GM19397 (cell line): ENCODE results near the gene FBXO4.
"Not testable (repeated sequence)": the region's sequence is repeated elsewhere in the genome, so short reads cannot be mapped to it uniquely, and the experiment has no call there.

Experiments used
- ATAC-seq: cut with Tn5 transposase; IDR thresholded peaks from one replicate; pipeline ENCODE4 v1.9.1; 2021; ENCODE audit warnings: mild to moderate bottlenecking, moderate library complexity; ENCODE audit not compliant: unreplicated experiment

Gene FBXO4

DNA sequence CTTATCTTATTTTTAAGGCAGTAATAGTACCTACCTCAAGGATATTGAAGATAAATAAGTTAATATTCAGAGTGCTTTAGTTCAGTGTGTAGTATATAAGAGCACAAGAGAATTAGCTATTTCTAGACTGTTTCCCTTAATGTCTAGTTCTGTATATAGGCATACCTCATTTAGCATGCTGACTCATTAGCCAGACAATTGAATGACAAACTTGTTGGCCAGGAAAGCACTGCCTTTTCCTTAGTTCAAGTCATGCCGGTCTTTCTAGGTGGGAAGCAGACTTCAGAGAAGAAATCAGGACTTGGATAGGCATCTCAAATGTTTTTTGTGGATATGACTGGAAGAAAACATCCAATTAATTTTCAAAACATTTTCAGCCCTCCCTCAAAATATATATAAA lies 3.2 kb upstream of the FBXO4 start:
- ATAC-seq: no peak

DNA sequence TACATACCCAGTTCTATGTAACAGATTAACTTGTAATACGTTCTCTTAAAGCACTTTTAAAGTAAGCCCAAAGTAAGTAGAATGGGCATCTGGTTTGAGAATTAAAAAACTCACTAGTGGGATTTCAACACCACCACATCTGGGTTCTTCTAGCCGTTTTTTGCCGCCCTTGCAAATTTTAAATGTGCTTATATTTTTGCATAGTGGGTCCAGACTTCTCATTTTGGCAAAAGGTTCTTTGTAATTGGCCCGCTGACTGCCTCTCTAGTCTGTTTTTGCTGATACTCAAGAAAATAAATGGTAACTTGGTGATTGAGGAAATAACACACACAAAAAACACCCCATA lies 582 bp upstream of the FBXO4 start:
- ATAC-seq: no peak

DNA sequence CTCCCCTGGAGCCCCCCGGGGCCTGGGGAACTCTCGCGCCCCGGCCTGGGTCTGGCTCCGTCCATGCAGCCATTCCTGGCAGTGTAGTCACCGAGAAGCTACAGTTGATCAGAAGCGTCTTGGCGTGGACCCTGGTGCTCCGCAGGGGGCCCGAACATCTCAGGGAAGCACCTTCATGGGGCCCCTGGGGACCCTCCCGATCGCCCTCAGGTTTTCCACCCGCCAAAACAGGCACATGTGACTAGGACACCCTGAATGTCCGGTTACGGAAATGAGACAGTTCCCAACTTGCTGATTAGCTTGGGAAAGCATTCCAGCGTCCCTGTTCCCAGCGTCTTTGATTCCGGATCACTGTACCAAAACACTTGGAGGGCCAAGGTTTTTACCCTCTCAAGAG lies 472 bp downstream of the FBXO4 start:
- ATAC-seq: peak; percentile 26

DNA sequence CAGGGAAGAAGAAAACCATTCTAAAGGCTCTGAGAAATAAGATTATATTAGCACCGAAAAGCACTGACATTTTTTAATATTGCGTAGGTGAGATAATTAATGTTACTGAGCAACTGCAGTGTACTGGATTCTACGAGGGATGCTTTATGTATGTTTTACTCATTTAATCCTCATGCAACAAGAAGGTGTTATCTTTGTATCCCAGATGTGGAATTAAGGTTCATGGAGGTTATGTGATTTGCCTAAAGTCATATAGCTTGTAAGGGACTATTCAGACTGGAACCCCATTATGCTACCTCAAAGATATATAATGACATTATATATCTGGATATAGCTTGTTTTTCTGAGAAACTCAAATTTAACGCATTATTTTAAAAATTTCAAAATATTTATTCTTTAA lies 2.5 kb downstream of the FBXO4 start:
- no peak for ATAC-seq

DNA sequence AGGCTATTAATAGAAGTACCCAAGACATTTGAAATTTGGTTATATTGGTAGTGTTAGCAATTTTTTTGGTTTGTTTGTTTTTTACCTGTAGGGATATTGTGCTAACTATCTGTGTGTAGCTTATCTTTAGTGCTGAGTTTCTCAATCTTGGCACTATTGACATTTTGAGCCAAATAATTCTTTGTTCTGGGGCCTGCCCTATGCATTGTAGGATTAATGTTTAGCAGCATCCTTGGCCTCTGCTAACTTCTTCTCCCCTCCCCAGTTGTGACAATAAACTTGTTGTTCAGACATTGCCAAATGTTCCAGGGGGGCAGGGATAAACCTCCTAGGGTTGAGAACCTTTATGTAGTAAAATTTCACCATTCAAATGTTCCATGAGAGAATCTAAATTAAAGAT lies 4.0 kb downstream of the FBXO4 start:
- no peak for ATAC-seq

DNA sequence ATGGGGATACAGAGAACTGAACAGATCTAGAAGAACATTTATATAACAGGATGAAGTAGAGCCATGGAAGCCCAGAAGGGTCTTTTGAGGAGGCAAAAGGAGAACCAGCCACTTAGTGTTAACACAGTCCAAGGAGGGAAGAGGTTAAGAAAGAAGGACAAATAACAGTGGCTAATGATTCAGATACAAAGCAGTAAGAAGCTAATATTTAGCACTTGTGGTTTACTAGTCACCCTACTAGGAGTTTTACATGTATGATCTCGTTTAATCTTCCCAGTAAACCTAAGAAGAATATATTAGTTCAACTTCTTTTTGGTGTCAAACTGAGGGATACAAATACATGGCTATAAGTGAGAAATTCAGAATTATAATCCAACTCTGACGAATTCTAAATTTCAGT lies 7.7 kb downstream of the FBXO4 start:
- ATAC-seq: no peak

DNA sequence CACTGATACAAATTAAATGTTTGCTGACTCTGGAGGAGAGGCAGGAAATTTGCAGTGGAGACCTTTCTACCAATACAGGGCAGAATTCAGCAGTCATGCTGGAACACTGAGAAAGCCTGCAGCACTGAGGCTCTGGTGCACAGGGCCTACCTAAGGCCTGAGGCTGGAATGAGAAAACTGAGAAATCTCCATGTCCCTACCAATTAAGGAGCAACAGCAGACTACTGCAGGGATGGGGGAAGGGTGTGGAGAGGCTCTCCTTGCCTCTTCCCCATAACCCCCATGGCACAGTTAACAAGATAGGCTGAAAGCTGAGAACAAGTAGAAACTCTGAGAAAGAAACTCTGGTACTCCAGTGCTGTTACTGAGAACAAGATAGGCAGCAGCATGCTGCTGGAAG lies 10.5 kb downstream of the FBXO4 start:
- no peak for ATAC-seq

DNA sequence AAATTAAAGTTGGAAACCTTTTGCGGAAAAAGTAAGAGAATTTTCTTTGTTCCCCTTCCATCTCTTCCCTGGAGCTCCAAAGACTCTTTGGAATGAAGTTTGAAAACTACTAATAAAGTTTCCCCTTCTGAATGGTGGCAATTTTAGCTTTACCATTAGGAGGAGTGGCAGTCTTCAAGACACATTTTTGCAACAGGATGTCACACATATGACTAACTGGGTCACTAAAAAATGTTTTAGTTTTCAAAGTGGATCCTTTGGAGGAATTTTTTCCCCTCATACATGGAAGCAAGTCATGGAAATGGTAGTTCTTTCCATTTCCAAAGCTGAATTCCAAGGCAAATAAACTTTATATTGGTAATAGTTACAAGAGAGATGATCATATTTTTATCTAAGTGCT lies 15.6 kb downstream of the FBXO4 start:
- ATAC-seq: no peak

DNA sequence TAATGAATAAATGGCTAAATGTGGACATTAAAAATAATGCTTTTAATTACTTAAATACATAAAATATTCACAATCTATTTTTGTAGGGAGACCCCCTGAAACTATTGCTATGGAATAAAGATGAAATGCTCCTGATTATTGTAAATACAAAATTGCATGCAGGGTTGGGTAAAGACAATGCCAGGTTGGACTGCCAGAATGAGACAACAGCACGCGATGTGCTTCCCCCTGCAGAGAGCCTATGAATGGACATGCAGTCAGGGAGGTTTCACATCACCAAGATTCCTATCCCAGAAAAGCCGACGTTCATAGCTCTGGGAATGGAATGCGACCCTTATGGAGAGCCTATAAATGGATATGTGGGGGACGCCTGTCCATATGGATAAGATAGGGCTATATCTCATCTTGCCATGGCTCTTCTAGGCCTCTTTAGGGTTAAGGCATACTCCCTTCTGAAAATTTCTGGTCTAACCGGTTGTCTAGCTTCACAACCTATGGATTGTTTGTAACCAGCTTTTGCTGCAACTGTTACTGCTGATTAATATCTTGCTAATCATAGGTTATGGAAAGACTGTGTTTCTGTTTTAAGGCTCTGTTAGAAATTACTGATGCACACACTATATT lies 20.4 kb downstream of the FBXO4 start:
- ATAC-seq: not testable (repeated sequence)

DNA sequence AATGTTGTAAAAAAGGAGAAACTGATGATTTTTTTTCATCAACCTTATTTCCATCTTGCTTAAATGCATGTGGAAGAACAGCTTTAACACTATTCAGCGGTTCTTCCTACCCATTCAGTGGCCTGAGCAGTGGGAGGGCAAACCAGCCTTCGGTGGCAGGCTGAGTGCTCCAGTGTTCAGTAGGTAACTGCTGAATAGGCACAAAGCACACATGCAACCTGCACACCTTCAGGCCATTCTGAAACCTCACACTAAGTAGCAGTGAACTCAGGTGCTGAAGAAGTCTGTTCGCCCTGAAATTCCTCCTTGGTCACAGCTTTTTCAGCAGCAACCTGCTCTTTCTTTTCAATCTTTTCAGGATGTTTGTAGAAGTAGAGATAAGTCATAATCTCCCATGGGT lies 26.1 kb downstream of the FBXO4 start:
- ATAC-seq: no peak

DNA sequence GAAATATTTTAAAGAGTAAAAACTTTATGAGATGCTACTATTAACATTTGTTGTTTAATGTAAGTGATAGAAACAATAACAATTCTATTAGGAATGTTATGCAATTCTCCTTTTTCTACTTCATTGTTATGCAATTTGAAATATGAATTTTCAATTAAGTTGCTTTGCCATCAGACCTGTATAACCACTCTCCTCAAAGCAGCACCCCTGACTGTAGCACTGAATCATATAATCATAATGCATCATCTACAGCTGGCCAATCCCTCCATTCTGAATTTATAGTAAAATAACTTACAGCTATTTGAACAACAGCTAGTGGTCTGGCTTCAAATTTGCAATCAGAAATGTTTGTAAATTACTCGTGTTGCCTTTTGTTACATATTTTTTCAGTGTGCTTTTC lies 29.2 kb downstream of the FBXO4 start:
- ATAC-seq: no peak

DNA sequence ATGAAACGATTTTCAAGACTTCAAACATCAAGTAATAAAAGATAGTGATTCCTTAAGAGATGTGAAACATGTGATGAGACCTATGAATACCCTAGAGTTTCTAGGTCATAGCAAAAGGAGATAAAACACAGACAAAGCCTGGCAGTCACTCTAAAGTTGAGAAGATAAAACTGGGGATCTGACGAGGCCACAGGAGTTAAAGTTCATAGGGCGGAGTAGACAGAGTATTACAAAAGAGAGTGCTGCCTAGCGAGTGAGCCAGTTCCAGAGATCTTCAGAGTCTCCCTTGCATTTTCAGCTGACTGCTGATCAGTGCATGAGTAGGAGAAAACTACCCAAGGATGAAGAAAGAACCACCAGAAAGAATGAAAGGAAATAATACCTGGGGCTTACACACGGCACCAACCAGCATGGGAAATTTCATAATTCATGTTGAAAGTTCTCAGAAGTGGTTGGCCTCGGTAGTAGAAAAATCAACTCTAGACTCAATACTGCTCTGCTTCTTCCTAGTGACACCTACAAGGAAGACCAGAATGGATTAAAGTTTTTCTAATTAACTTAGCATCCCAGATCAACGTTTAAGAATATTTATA lies 30.4 kb downstream of the FBXO4 start:
- no peak for ATAC-seq

DNA sequence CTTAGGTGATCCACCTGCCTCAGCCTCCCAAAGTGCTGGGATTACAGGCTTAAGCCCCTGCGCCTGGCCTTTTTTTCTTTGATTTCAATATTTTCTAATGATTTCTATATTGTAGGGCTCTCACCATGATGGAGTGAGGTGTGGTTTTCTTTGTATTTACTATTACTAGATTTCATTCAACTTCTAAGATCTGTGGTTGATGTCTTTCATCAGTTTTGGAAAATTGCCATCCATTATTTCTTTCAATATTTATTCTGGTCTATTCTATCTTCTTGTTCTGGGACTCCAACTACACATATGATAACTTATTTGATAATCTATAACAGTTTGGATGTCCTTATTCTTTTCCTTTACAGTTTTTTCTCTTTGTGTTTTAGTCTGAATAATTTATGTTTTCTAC lies 31.9 kb downstream of the FBXO4 start:
- ATAC-seq: no peak

DNA sequence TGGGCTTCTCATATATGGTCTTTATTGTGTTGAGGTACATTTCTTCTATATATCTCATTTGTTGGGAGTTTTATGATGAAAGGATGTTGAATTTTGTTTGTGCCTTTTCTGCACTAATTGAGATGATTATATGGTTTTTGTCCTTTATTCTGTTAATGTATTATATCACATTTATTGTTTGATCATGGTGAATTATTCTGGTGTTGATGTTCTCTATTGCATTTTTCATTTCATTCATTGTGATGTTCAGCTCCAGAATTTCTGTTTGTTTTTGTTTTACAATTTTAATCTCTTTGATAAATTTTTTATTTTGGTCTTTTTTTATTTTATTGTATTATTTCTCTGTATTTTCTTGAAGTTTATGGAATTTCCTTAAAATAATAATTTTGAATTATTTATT lies 35.4 kb downstream of the FBXO4 start:
- ATAC-seq: no peak

DNA sequence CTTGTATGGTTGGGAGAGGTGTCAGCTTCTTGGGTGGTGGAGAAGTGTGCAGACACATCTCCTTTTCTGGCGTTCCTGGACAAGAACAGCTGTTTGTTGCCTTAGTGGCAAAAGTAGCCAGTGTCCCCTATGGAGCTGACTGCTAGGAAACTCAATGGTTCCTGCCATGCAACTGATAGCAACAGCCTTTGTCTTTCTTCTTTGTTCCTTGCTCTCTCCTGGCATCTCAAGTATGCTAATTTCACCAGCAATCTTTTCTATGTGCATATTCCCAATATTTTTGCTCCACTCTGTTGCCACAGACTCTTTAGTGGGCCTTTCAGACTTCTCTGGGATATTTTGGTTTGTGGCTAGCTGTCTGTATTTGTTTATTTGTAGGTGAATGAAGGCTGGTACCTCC lies 36.7 kb downstream of the FBXO4 start:
- ATAC-seq: no peak

DNA sequence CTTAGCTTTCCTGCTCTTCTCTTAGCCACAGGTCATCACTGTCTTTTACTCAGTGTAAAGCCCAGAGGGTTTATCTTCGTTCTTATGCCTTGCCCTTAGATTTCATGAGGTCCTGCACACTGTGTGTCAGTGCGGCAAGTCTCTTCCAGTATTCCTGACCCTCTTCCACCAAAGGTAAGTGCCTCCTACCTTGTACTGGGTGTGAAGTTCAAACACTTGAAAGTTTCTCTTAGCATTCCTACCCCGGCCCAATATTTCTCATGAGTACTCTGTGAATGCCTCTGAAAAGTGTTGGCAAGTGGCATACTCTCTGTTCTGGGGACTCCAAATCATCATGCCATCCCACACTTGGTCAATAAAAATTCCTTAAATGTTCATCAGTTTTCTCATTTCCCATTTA lies 37.4 kb downstream of the FBXO4 start:
- ATAC-seq: no peak

DNA sequence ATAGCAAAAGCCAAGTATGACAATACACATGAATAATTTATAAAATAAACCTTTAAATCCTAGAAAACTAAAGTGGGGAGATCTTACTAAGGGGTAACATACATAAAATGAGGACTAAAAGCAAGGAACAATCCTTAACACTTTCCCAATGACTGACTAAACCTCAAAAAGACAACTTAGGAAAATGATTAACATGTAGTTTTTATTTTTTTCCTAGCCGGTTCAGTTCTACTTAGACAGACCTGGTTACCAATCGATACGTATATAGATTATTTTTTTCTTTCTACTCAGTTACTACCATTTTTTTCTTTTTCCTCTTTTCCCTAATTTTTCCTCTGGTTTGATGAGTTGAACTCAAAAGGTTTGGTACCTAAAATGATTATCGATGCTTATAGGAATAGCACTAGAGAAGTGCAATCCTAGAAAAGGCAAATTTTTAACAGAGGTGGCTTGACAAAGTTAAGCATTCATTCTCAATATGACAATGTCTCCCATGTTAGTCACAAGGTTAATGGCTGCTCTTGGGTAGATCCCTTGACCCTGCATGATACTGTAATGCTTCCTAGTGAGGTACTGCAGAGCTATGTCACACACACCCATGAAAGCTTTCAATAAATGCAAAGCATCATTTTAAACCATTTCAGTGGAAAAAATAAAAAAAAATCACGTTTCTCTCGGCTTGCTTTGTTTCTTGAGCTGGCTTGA lies 41.5 kb downstream of the FBXO4 start:
- ATAC-seq: no peak

DNA sequence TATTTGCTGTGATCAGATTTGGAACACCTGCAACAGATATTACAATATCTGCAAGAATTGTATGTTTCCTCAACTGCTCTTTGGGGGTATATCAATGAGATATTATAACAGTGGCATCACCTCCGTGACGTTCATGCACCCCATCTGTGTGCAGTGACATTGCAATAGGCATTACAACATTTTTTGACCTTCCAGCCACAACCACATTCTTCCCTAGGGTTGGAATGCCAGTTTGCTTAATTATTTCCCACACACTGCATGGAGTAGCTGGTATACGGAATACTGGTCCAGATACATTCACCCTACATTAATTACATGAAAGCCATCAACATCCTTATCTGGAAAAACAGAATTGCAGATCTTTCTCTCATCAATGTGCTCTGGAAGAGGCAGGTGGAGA lies 42.3 kb downstream of the FBXO4 start:
- ATAC-seq: no peak

DNA sequence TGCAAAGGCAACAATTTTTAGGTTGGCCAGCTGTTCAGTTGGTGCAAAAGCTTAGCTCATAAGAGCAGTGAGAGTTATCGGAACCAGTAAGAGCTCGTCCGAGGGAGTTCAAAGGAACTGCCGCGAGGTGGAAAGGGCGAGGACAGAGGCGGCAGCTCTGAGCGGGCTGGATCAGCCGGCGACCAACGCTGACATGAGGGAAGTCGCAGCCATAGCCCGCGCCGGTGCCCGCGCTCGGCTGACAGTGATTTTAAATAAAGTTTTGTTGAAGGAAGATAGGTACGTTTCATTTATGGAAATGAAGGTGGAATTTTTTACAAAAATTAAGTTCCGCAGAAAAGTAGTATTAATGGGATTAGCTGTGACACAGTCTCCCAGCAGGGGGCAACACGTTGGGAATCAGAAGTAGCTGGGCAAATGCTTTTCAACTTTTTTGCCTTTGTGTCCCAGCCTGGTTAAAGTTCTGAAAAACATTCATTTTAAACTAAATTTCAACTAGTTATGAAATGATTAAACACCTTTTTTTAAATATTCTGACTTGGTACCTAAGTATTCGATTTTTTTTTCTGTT lies 43.2 kb downstream of the FBXO4 start:
- ATAC-seq: no peak

DNA sequence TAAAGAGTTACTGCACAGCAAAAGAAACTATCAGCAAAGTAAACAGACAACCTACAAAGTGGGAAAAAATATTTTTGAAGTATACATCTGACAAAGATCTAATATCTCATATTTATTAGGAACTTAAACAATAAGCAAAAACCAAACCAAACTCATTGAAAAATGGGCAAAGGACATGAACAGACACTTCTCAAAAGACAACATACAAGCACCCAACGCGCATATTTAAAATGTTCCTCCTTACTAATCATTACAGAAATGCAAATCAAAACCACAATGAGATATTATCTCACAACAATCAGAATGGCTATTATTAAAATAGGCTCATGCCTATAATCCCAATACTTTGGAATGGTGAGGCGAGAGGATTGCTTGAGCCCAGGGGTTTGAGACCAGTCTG lies 48.0 kb downstream of the FBXO4 start:
- no peak for ATAC-seq

DNA sequence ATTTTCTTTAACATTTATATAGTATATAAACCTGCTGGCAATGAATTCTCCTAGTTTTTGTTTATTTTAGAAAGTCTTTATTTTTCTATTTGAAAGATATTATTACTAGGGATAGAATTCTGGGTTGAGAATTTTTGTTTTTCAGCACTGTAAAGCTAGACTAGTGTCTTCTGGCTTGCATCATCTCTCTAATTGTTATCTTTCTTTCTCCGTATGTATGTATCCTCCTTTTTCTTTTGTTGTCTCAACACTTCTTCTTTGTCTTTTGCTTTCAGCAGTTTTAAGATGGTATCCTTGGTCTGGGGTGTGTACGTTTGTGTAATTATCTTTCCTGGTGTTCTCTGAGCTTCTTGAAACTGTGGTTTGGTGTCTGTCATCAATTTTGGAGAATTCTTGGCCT lies 48.8 kb downstream of the FBXO4 start:
- no peak for ATAC-seq

DNA sequence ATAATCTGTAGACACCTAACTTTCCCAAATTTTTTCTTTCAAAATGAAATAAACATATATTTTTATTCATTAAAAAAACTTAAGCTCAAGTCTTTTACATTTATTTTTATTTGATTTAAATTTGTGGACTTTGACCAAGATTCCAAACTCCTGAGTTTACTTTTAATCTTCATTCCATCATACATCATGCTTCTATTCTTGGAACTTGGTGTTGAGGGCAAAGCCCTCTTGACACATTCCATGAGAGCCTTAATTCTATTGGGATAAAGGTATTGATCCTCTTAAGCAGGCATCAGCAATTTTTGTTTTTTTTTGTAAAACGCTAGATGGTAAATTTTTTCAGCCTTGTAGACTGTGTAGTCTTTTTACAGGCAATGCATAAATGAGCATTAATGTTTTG lies 53.6 kb downstream of the FBXO4 start:
- no peak for ATAC-seq
